EH (cell line): ENCODE measurements around the gene GADD45G.

Source experiments
- DNase-seq: peaks from one replicate; pipeline ENCODE4 v3.0.0-alpha.2; 2015; ENCODE audit warnings: low read depth

The GADD45G gene

DNA sequence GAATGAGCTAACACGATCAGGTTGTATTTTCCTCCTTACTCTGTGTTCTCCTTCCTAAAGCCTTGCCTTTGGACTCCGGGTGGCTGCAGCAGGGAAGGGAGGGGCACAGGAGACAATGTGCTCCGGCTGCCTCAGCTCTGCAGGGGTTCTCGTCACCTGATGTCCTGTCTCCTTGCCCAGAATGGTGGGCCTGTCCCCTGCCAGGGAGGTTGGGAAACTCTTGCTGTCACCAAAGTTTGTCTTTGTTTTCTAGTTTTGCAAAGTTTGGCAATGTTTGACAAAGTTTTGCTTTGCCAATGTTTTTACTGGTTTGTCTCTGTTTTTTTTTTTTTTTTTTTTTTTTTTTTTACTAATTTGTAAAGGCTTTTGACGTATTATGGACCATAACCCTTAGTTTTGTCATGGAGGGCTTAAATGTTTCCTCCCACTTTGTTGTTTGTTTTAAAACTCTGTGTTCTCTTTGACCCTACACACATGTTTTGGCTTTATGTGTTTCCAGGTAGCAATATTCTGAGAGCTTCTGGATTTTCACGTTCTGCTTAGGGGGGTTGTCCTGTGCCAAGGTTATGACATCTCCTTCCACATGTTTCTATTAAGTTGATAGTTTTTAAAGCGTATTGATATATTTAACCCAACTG is 49.3 kb downstream of the GADD45G start:
- DNase-seq = no peak

DNA sequence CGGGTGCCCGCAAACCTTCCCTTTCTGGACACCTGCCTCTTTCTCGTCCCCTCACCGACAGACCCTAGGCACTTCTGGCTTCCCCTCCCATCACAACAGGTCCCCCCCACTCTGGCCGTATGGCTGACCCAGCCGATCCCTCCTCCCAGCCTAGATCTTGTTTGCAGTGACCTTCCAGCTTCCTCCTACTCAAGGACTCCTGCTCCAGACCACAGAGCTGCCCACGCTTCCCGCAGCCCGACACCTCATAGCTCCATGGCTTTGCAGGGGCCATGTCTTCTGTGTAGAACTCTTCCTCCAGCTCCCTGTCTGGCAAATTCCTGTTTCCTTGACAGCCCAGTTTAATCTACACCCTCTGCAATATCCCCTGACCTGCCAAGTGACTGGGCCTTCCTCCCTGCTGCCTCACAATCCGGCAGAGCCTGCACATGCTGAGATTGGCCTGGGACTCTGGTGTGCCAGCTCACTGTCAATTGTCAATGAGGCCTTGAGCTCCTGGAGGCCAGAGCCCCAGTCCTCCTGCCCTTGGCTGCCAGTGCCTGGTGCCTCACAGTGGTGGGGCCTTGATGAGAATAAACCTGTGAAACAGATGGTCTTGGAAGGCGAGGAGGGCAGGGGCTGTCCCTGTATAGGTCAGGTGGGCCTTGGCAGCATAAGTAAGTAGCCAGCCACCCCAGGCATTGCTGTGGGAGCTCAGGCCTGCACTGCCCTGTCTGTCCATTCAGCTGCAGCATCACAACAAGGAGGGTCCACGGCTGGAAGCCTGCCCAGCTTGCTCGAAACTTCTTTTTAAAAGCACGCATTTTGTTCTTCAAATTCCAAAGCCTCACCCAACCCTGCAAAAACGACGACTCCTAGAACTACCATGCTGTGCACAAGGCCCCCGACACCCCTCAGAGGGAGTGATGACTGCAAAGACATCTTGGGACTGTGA is 50.5 kb downstream of the GADD45G start:
- DNase-seq = no peak
